GM12801 (cell line): ENCODE results near the gene XRCC6.

Source experiments
- TF ChIP-seq, protein P1 (sequence below): IDR thresholded peaks from one replicate; pipeline ENCODE4 v1.5.1; 2011; ENCODE audit warnings: control low read depth; ENCODE audit not compliant: insufficient read length; ENCODE audit errors: extremely low read depth

The XRCC6 gene

GRCh38 chr22:41688365-41689211 lies 67.5 kb downstream of the XRCC6 start, which contains the start of gene SNU13:
TSS of gene SNU13 (minus strand) at chr22:41688867. CDS start at chr22:41688796, 71 bp downstream.
- TF ChIP-seq, protein P1, sequence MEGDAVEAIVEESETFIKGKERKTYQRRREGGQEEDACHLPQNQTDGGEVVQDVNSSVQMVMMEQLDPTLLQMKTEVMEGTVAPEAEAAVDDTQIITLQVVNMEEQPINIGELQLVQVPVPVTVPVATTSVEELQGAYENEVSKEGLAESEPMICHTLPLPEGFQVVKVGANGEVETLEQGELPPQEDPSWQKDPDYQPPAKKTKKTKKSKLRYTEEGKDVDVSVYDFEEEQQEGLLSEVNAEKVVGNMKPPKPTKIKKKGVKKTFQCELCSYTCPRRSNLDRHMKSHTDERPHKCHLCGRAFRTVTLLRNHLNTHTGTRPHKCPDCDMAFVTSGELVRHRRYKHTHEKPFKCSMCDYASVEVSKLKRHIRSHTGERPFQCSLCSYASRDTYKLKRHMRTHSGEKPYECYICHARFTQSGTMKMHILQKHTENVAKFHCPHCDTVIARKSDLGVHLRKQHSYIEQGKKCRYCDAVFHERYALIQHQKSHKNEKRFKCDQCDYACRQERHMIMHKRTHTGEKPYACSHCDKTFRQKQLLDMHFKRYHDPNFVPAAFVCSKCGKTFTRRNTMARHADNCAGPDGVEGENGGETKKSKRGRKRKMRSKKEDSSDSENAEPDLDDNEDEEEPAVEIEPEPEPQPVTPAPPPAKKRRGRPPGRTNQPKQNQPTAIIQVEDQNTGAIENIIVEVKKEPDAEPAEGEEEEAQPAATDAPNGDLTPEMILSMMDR, result no peak

- TF ChIP-seq, protein P1, result no peak
Observed at GRCh38 chr22:41690476-41690875, 69.4 kb downstream of the XRCC6 start.

- TF ChIP-seq, protein P1, result no peak
Observed at GRCh38 chr22:41695211-41695610, 74.1 kb downstream of the XRCC6 start.

DNA sequence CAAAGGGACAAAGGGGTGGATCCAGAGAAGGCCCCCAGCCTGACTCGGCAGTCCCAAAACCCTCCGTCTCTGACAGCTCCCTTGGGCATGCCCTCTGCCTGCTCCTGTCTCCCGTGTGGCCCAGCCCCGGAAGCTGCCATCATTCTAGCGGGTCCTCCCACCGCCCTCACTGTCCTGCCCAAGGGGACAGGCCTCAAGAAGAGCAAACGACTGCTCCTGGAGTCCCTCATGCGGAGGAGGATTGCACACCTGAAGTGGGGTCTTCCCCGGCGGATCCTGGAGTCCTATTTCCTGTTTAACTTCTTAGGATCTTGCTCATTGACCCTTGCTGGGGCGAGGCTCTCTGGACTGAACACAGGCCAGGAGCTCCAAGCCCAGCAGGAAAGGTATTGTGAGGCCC lies 75.6 kb downstream of the XRCC6 start:
- TF ChIP-seq, protein P1, result no peak

DNA sequence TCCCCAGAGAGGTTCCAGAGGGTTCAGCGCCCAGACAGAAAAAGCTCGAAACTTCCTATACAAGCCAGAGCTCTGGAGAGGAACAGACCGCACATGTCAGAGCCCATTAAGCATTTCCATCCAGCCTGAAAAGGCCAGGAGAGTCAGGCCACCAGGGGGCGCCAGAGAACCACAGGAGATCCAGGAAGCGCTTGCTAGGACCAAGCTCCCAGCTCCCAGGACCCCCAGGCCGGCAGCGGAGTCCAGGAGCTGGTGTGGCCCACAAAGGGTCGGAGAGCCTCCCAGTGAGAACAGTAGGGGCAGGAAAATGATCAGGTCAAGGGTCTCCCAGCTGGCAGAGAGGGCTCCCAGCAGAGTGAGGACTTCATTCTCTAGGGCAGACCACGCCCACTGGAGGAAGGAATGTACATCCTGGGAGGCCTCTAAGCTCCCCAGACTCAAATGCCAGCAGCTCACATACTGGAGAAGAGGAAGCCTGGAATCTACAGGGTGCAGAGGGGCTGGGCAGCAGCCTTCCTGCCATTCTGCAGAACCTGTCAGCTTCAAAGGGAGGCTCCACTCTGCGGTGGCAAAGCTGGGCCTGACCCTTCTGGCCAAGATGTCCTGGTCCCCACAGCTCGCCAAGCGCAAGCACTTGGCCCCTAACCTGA lies 76.2 kb downstream of the XRCC6 start:
- TF ChIP-seq, protein P1, result peak; percentile 39

DNA sequence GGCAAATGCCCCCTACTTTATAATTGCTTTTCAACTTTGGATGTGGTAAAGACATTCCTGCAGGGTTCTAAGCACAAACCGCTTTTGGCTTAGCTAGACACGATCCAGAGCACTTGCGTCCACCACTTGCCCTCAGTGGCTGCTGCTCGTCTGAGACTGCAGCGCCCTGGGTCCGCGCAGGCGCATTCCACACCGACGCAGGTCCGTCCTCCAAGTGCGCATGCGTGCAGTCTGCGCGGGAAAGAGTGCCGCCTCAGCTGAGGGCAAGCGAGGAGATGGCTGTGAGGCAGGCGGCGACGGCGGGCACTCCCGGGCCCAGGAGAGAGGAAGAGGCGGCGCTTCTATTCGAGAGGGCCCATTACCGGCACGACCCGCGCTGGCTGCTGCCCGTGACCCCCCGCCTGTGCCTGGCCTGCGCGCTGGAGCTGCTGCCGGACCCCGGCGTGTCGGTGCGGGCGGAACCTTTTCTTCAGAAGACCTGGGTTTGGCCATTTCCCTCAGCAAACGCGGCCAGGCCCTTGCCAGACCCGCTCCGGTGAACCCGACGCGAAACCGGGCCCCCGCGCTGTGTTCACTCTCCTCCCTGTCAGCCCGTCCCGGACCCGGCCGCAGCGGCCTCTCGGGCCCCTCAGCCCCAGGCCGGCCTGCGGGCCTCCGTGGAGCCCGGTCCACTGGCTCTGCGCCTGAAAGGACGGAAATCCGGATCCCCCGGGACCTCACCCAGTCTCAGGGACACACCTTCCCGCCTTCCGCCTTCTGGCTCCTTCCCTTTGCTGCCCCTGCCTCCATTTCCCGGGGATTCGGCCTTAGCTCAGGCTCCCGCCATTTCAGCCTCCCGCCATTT lies 78.4 kb downstream of the XRCC6 start, which contains the start of gene MEI1:
Gene MEI1, plus strand, starts transcription at position 240 of the 844 bp plus-strand sequence. Its CDS starts 36 bp downstream, at position 276.
- TF ChIP-seq, protein P1, result no peak

DNA sequence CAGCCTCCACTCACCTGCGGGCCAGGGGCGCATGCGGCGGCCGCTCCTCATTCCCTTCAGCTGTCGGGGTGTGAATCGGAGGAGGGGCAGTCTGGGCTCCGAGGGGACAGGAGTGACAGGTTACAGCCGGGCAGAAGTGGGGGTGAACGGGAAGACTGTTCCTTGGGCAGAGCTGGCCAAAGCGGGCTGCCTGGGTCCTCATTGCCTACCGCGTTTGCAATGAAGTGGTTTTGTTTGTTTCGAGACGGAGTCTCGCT lies 78.9 kb downstream of the XRCC6 start:
- TF ChIP-seq, protein P1, result no peak
